Skeletal muscle tissue (tissue), 4 donors: ENCODE measurements around the gene CA5A. TPM values are rescaled to one million over a fixed set of nuclear protein-coding genes. Genes with fewer than 3 reads are reported as not detected.
"Not testable (repeated sequence)": the region's sequence is repeated elsewhere in the genome, so short reads cannot be mapped to it uniquely, and the experiment has no call there.

Source experiments
- H3K27ac ChIP-seq: one replicate; pipeline ENCODE4 v1.7.0; 2013; ENCODE audit warnings: mild to moderate bottlenecking, low read depth, low read length, inconsistent platforms
- H3K27me3 ChIP-seq, 3 donors: one replicate each; pipeline ENCODE4 v1.7.0; 2013; ENCODE audit warnings: low read length in 3 of 3; ENCODE audit not compliant: control insufficient read depth in 3 of 3, insufficient read depth in 3 of 3
- H3K36me3 ChIP-seq, 3 donors: one replicate each; pipeline ENCODE4 v1.7.0; 2013; ENCODE audit warnings: low read length in 3 of 3; ENCODE audit not compliant: control insufficient read depth in 3 of 3, insufficient read depth in 3 of 3
- H3K4me1 ChIP-seq, 3 donors: one replicate each; pipeline ENCODE4 v1.7.0; 2013; ENCODE audit warnings: low read length in 3 of 3, mild to moderate bottlenecking in 3 of 3; ENCODE audit not compliant: control insufficient read depth in 3 of 3, insufficient read depth in 3 of 3
- H3K4me3 ChIP-seq, 3 donors: one replicate each; pipeline ENCODE4 v1.7.0; 2013; ENCODE audit warnings: low read length in 3 of 3
- H3K9ac ChIP-seq, 3 donors: one replicate each; pipeline ENCODE4 v1.7.0; 2013; ENCODE audit warnings: low read length in 3 of 3, mild to moderate bottlenecking in 3 of 3, moderate library complexity in 2 of 3, low read depth in 1 of 3
- H3K9me3 ChIP-seq, 3 donors: one replicate each; pipeline ENCODE4 v1.7.0; 2013; ENCODE audit warnings: low read length in 3 of 3; ENCODE audit not compliant: control insufficient read depth in 3 of 3
- total RNA-seq: library from RNA; depleted of rRNA; stranded (reverse); fragments of >200 nt; gene quantifications from one replicate; pipeline ENCODE4 v1.2.3, GENCODE V29; 2014
- donor health status: Osteomylitis.

Gene CA5A
- not detected for total RNA-seq

DNA sequence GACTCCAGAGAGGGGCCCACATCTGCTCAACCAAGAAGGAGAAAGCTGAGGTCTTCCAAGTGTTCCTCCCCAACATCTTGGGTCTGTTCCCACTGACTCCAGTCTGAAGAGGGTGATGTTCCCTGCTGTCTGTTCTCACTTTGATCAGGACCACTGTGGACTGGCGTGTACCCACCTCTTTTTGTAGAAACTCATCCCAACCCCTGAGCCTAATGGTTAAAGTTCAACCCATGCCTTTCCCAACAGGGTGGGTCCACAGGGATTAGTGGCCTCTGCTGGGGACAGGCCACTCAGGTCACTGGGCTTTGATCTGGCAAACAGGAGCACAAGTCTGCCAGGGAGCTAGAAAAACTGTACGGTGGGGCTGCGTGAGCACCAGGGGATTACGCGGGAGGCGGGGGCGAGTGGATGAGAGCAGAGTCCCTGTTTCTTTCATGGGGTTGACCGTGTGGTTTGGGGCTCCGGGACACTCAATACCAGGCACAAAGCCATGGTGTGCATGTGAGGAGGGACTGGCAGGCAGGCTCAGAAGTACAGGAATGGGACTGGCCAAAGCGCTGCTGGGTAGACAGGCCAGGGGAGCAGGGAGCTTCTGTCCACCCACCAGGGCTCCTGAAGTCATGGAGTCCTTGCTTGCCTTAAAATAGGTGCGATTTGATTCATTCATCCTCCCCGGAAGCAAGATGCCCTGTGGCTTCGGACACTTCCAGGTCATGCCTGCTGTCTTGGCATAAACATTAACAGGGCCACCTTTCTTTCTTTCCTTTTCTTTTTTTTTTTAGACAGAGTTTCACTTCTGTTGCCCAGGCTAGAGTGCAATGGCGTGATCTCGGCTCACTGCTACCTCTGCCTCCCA lies at the start of gene CA5A:
TSS of gene CA5A (minus strand) at position 155 of the 856 bp plus-strand sequence. CDS start at position 76, 79 bp downstream.
- no peak within 1 kb of the TSS for H3K9ac ChIP-seq
- no peaks in the 10 kb centered on the region for H3K36me3 ChIP-seq
- H3K27ac ChIP-seq = no peak within 1 kb of the TSS
- H3K4me1 ChIP-seq = no peaks in the 10 kb centered on the region
- no peaks in the 10 kb centered on the region for H3K9me3 ChIP-seq
- peaks cover 0 to 2% (median 0%) of the 10 kb centered on the region in 3 donors for H3K27me3 ChIP-seq
- no peak within 1 kb of the TSS for H3K4me3 ChIP-seq

DNA sequence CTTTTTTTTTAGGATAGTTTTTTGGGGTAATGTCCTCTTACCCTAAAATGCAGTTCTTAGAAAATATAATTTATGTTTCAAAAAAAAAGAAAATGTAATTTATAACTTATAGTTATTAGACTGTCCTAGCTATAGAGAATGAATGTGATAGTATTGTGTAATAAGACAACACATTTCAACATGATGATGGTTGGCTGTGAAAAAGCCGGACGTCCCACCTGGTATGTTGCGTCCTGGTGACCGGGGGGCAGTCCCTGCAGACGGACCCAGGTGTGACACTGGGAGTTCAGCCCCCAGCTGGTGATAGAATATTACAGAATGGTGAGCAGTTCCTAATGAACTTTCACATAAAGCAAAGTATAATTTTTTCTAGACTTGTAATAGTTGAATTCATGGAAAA lies 49.2 kb upstream of the CA5A start:
- peaks cover 12 to 20% (median 16%) of the 10 kb centered on the region in 3 donors for H3K36me3 ChIP-seq
- H3K4me3 ChIP-seq, H3K27me3 ChIP-seq, H3K9me3 ChIP-seq, H3K27ac ChIP-seq, H3K4me1 ChIP-seq, H3K9ac ChIP-seq: not testable (repeated sequence)

DNA sequence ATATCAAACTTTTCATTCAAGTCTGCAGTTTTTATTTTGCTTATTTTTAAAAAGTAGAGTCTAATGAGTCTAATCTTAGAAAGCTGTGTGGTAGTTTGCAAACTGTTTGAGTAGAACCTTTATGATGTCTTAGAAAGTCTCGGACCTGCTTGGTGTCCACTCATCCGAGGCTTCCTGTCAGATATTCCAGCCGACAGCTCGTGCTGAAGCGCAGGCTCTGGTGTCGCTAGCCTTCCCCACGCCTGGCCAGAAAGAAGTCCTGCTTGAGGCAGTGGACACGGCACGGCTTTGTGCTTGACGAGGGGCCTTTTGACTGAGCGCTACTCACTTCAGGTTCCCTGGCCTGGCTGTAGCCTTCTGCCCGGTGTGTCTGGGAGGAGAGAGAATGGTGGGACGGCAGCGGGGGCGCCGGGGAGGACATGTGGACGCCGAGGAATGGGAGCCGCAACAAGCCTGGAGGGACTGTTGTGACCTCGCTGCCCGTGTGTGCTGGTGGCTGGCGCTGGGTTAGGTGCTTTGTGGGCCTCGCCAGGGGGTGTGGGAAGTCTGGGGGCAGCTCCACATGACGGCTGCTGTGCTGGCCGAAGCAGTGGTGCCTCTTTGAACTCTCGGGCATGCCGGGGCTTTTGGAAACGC lies 48.4 kb upstream of the CA5A start:
- Histone ChIP-seq H3K27me3 (no peaks in the 10 kb centered on the region), H3K4me1 (peaks cover 0 to 12% (median 2%) of the 10 kb centered on the region in 3 donors), H3K4me3 (no peak overlapping the region), H3K36me3 (peaks cover 12 to 20% (median 16%) of the 10 kb centered on the region in 3 donors), H3K27ac (no peak overlapping the region), H3K9me3 (no peaks in the 10 kb centered on the region), H3K9ac (no peak overlapping the region)

DNA sequence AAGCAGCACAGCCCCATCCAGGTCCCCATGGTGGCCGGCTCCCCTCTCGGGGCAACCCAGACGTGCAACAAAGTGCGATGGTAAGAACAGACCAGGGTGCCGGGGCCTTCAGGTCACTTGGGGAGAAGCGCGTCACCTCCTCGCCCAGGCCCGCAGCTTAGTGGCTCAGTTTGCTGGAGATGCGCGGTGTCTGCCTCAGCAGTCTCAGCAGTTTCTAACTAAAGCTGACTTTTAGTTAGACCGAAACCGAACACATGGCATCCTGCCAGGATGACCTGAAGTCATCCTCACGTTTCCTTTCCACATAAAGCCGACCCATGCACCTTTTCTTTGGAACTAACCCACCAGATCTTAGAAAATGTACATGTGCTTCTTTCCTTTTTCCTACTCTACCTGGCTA lies 47.9 kb upstream of the CA5A start:
- H3K27ac ChIP-seq, H3K9ac ChIP-seq, H3K4me3 ChIP-seq, H3K27me3 ChIP-seq, H3K9me3 ChIP-seq: not testable (repeated sequence)
- peaks cover 12 to 20% (median 16%) of the 10 kb centered on the region in 3 donors for H3K36me3 ChIP-seq
- H3K4me1 ChIP-seq = peaks cover 0 to 17% (median 6%) of the 10 kb centered on the region in 3 donors

DNA sequence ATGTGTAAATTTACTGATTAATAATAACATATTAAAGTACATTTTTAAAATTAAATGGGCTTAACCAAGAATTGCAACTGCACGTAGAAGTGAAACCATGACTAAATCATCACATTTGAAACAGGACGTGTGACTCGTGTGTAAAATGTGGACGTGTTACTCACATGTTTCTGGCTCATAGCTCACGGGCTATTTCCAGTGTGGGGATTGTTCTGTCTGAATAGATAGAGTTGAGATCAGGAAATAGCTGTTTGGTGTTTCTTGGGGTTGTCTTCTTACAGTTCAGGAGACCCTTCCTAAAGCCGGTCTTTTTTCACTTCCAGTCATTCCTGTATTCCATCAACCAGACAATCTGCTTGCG lies 47.4 kb upstream of the CA5A start:
- not testable (repeated sequence) for H3K27me3 ChIP-seq, H3K4me3 ChIP-seq, H3K9me3 ChIP-seq, H3K27ac ChIP-seq, H3K9ac ChIP-seq
- H3K36me3 ChIP-seq = peaks cover 12 to 20% (median 16%) of the 10 kb centered on the region in 3 donors
- H3K4me1 ChIP-seq = peaks cover 0 to 21% (median 9%) of the 10 kb centered on the region in 3 donors

DNA sequence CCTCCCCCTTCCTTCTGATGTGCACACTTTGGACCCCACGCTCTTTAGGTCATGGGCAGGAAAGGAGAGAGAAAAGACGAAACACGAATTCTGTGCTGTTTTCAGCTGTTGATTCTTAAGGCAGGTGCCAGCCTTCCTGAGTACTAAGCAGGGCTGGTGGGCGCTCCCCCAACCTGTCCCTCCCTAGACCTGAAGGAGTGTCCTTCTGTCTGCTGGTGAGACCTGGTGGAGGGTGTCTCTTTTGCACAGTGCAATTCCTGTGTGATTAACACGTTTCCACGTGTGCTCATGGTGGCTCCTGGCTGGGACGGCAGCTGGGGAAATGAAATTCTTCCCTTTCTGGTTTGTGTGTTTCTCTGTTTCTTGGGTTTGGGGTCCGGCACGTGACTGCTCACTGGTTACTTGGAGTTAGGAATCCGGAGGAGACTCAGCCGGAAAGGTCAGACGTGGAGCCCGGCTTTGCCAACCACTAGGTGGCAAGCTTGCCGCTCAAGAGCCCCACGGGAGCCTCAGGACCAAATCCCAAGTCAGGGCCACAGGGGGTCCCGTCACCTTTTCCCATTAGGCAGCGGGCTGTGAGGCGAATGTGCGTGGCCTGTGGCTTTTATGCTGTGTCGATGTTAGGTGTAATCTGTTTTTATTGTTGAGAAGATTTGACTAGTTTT lies 46.9 kb upstream of the CA5A start:
- H3K27ac ChIP-seq, H3K9ac ChIP-seq, H3K27me3 ChIP-seq, H3K4me3 ChIP-seq, H3K9me3 ChIP-seq: not testable (repeated sequence)
- Histone ChIP-seq H3K36me3 (peaks cover 12 to 20% (median 16%) of the 10 kb centered on the region in 3 donors), H3K4me1 (peaks cover 0 to 21% (median 9%) of the 10 kb centered on the region in 3 donors)

DNA sequence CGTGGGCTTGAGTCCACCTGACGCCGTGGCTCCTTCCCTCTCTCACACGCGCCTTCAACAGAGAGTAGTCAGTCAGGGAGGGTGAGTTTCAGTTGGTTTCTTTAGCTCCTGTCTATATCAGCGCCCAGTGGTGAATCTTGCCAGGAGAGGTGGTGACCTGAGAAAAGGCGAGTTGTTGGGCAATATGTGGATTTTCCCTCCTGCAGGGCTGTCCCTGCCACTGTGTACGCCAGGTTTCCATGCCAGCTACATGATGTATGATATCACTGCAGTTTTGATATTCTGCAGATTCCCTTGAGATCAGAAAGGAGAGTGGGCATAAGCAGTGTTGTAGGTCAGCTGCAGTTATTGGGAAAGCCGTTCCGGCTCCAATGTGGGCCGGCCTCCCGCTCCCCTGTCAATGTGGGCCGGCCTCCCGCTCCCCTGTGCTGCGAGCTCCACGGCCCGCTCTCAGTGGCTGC lies 46.3 kb upstream of the CA5A start:
- no peaks in the 10 kb centered on the region for H3K9me3 ChIP-seq
- H3K4me1 ChIP-seq = peaks cover 0 to 21% (median 9%) of the 10 kb centered on the region in 3 donors
- H3K27ac ChIP-seq = no peak overlapping the region
- H3K9ac ChIP-seq = no peak overlapping the region
- peaks cover 12 to 18% (median 16%) of the 10 kb centered on the region in 3 donors for H3K36me3 ChIP-seq
- no peaks in the 10 kb centered on the region for H3K27me3 ChIP-seq
- H3K4me3 ChIP-seq = no peak overlapping the region

DNA sequence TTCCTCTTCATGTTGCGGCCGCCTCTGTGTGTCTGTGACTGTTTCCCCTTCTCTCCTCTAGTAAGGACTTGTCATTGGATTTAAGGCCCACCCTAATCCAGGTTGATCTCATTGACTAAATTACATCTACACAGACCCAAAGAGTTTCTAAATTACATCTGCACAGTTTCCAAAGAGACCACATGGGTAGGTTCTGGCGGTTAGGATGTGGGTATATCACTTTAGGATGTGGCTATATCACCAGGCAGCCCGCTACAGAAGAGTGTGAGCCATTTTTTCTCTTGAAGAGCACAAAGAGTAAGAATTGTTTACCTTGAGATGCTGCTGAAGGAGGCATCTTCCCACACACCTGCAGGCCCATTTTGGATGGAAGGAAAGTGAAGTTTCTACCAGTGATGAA lies 45.0 kb upstream of the CA5A start:
- not testable (repeated sequence) for H3K27me3 ChIP-seq, H3K9me3 ChIP-seq, H3K4me3 ChIP-seq, H3K27ac ChIP-seq, H3K9ac ChIP-seq
- peaks cover 12 to 18% (median 16%) of the 10 kb centered on the region in 3 donors for H3K36me3 ChIP-seq
- peaks cover 0 to 21% (median 9%) of the 10 kb centered on the region in 3 donors for H3K4me1 ChIP-seq

DNA sequence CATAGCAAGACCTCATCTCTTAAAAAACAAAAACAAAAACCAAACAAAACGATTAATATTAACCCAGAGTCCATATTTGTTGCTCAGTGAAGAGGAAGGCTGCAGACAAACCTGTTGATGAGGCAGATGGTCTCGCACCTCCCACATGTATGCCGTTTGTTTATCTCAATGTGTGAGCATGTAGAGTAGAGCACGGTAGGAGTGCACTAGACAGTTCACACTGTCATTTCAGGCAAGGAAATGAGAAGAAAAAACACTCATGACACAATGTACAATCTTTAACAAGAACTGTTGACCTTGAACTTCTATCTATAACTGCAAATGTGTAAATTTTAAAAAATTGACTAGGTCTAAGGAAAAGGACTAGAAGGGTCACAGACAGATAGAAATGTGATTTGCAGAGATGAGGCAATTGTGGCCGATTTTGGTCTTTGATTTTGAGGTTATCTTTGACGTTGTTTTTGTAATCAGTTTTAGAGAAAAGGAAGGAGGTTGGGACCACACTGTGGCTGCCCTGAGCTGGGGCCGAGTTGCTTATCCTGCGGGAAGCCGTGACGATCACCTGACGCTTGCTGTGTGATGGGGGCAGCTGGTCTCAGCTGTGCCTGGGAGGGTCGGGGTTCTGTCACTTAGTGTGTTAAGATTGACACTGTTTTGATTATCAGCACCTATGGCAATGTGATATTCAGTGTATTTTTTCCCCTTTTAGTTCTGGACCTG lies 43.7 kb upstream of the CA5A start:
- Histone ChIP-seq H3K4me1 (peaks cover 0 to 21% (median 9%) of the 10 kb centered on the region in 3 donors), H3K36me3 (peaks cover 17 to 18% (median 17%) of the 10 kb centered on the region in 3 donors)
- H3K9ac ChIP-seq, H3K9me3 ChIP-seq, H3K27ac ChIP-seq, H3K4me3 ChIP-seq, H3K27me3 ChIP-seq: not testable (repeated sequence)
